NCI-H2029 (cell line): Measurements from ENCODE around the gene POR.

ENCODE experiments used
- DNase-seq: peaks from one replicate; lab custom pipeline; 2025; lab: John Stamatoyannopoulos, UW

The POR gene

DNA sequence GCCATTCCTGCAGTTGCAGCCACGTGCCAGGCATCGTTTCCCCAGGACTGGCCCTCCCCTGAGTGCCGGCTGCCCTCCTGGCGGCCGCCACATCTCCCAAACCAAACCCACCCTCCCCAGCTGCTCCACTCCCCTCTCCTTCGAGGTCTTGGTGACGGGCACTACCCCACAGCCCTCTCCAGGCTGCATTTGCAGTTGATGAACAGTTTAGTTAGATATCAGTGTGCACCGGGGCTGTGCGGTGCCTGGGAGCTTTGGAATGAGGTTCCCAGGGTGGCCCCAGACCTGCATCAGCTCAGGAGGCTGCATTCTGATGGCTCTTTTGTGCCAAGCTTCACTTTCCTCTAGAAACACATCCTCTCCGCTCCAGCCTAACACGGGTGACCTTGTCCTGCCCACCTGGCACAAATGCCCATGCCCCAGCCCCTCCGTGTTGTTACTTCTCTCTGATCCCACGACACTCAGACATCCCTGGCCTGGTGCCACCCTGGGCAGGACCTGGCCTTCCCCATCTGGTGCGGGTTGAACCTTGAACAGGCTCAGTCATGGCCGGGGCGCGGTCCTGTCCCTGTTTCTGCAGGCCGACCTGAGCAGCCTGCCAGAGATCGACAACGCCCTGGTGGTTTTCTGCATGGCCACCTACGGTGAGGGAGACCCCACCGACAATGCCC, 64.9 kb downstream of the POR start:
- no peak for DNase-seq

DNA sequence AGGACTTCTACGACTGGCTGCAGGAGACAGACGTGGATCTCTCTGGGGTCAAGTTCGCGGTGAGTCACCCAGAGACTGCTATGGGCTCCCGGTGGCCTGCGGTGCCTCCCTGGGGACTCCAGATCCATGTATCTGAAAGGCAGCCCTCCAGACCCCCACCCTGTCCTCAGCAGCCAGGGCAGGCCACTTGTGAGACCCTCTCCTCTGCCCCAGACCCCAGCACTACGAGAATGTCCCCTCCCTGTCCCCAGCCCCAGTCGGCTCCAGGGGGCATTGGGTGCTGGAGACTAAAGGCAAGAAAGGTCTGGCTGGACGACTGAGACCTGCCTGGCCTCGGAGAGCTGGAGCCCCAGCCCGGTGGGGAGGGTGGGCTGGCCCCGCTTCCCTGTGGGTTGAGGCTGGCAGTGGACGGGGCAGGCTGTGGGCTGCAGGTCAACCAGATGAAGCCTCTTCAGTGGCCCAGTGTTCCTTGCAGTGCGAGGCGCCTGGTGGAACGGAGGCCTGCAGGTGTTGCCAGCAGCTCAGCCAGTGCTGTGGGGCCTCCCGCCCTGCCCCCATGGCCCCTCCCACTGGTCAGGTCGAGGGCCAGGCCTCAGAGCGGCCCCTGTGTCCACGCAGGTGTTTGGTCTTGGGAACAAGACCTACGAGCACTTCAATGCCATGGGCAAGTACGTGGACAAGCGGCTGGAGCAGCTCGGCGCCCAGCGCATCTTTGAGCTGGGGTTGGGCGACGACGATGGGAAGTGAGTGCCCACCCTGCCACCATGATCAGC, 65.7 kb downstream of the POR start:
- no peak for DNase-seq

DNA sequence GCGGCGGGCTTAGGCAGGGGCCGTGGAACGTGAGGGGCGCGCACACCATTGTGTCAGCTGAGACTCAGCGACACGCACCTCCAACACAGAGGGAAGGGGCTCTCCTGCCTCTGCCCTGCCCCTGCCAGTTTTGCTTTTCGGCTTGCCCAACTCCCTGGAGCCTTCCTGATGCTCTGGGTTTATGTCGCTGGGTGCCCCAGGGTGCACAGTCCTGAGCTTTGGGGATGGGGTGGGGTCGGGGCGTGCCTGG, 66.2 kb downstream of the POR start:
- no peak for DNase-seq

DNA sequence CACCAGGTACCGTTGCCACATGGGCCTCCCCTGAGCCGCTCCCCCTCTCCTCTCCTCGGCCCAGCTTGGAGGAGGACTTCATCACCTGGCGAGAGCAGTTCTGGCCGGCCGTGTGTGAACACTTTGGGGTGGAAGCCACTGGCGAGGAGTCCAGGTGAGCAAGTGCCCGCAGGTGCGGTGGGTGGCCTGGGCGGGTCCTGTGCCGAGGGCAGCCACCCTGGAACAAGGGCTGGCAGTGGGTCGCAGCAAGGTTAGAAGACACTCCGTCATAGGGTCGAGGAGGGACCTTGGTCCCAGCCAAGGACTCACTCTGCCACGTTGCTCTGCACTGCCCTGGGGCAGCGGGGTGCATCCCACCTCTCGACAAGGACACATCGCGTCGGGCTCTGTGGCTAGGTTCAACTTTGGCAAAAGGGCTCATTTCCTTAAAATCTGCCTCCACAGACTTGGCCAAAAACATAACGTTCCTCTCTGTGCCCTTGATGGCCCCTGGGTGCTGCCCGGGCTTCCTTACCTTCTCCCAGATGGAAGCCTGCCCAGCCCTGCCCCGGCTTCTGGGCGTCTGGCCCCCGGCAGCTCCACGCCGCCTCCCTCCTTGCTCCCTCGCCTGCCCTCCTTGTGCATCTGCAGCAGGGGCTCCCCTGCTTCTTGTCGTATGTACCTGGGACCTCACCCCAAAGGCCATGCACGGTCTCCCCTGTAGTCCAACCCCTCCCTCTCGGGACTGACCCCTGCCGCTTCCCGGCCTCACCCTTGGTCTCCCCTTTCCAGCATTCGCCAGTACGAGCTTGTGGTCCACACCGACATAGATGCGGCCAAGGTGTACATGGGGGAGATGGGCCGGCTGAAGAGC, 66.7 kb downstream of the POR start:
- no peak for DNase-seq

DNA sequence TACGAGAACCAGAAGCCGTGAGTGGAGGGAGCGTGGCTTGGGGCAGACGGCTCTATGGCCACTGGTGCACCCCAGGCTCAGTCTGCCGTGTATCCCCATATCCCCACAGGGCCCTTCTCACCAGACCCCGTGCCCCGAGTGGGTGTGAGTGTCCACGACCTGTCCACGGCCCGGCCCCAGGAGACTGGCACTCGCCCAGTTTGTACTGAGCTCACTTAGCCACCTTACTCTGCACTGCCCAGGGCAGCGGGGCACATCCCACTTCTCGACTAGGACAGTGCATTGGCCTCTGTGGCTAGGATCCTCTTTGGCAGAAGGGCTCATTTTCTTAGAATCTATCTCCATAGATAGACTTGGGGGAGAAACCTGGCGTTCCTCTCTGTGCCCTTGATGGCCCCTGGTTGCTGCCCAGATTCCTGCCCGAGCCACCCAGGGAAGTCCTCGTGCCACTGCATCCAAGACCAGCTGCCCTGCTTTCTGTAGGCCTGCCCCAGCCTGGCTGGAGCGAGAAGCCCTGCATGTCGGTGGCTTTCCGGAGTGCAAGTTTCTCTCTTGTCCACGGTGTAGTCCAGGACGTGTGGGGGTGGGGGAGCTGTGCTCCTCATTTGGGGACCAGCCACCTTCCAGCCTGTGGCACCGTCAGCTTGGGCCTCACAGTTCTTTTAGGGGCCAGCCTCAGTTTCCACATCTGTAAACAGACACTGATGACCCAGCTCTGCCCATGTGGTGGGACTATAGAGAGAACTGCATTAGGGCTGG, 67.5 kb downstream of the POR start:
- DNase-seq = no peak

DNA sequence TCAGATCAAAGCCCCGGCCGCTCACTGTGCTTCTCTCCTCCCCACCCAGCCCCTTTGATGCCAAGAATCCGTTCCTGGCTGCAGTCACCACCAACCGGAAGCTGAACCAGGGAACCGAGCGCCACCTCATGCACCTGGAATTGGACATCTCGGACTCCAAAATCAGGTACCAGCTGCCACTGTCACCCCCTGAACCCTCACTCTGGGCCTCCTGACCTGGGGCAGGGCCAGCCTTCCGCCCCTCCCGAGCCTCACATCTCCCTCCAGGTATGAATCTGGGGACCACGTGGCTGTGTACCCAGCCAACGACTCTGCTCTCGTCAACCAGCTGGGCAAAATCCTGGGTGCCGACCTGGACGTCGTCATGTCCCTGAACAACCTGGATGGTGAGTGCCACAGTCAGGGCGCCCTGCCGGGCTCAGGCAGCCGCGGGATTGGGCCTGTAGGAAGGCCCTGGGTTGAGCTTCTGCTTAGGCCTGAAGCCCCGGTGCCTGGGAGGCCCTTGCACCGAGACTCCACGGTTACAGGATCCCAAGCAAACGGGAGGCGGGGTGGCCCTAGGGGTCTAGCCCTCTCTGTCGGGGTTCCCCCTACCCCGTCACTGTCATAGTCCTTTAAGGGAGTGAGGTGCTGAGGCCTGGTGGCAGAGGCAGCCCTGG, 68.6 kb downstream of the POR start:
- DNase-seq = no peak

DNA sequence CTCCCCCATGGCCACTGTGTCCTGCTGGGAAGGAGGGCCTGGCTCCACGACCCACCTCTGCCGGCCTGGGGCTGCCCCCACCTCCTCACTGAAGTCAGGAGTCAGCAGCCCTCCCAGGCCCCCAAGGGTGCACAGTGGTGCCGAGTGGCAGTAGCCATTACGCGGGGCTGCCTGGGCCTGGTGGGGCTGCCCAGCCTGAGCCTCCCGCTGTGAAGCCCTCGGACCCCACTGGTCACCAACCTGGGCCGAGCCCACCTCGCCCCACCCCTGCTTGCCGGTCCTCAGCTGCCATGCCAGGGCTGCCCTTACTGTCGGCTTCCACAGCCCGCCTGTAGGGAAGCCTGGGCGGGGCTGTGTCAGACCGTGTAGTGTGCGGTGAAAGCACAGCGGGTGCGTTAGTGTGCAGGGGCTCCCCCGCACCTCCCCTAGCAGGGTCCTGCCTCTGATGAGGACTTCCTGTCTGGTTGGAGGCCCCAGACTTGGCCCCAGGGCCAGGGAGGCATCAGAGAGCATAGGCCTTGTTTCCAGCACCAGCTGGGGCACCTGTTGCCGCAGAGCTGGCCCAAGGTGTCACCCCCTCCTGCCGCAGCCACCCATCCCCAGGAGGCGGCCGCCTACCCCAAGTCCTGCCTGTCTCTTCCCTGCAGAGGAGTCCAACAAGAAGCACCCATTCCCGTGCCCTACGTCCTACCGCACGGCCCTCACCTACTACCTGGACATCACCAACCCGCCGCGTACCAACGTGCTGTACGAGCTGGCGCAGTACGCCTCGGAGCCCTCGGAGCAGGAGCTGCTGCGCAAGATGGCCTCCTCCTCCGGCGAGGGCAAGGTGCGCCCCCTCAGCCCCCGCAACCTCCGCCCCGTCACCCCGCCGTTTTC, 69.4 kb downstream of the POR start:
- no peak for DNase-seq

DNA sequence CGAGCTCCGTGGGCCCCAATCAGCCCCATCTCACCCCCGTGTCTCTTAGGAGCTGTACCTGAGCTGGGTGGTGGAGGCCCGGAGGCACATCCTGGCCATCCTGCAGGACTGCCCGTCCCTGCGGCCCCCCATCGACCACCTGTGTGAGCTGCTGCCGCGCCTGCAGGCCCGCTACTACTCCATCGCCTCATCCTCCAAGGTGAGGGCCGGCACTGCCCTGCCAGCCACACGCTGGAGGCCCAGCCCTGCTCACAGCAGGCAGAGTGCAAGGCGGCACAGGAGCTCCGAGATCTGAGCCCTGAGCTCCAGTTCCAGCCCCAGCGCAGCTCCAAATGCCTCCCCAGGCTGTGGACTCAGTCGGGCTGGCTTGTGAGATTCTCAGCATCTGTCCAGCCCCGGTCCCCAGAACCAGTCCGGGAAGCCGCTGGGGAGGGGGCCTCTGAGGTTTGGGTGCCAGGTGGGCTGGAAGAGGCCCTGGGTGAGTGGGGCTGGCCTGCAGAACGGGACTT, 70.1 kb downstream of the POR start:
- no peak for DNase-seq

DNA sequence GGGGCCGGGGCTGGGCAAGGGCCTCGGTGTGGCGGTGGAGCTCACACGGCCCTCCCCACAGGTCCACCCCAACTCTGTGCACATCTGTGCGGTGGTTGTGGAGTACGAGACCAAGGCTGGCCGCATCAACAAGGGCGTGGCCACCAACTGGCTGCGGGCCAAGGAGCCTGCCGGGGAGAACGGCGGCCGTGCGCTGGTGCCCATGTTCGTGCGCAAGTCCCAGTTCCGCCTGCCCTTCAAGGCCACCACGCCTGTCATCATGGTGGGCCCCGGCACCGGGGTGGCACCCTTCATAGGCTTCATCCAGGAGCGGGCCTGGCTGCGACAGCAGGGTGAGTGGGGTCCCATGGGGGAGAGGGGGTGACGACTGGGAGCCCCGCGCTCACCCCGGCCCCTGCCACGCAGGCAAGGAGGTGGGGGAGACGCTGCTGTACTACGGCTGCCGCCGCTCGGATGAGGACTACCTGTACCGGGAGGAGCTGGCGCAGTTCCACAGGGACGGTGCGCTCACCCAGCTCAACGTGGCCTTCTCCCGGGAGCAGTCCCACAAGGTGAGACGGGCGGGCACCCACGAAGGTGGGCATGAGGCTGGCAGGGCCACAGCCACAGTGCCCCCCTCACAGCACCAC, 70.7 kb downstream of the POR start:
- DNase-seq = no peak

DNA sequence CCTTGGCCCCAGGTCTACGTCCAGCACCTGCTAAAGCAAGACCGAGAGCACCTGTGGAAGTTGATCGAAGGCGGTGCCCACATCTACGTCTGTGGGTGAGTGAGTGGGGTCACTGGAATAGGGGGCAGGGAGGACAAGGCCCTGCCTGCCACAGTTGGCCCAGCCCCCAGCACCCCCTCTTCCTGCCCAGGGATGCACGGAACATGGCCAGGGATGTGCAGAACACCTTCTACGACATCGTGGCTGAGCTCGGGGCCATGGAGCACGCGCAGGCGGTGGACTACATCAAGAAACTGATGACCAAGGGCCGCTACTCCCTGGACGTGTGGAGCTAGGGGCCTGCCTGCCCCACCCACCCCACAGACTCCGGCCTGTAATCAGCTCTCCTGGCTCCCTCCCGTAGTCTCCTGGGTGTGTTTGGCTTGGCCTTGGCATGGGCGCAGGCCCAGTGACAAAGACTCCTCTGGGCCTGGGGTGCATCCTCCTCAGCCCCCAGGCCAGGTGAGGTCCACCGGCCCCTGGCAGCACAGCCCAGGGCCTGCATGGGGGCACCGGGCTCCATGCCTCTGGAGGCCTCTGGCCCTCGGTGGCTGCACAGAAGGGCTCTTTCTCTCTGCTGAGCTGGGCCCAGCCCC, 71.3 kb downstream of the POR start:
- DNase-seq = no peak

DNA sequence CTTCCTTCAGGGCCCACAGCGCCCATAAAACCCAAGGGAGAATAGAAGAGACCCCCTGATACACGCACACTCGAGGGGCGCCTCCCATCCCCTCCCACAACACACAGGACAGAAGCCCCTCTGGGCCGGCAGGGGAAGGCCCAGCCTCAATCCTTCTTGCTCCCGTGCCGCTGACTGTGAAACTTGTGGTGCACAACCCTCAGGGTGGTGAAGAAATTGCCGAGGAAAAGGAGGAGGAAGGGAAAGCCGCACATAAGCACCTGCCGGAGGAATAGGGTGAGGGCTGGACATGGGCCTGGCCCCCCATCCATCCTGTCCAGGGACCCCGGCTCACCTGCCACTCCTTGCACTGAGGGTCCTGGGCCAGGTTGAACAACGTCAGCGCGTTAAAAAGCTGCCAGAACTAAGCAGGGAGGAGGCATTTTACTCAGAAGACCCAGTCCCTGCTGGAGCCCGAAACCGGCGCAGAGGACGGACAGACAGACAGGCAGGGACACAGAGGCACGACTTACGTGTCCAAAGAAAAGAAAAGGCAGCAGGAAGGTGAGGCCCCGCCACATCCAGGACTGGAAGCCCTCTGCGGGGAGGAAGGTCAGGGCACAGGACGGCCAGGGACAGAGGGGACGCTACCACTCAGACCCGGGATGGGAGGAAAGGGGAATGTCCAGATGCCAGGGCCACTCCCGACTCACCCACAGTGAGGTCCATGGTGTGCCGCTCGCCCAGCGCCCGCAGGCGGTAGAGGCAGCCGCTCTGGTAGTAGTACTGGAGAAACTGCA, 72.3 kb downstream of the POR start:
- DNase-seq = no peak

DNA sequence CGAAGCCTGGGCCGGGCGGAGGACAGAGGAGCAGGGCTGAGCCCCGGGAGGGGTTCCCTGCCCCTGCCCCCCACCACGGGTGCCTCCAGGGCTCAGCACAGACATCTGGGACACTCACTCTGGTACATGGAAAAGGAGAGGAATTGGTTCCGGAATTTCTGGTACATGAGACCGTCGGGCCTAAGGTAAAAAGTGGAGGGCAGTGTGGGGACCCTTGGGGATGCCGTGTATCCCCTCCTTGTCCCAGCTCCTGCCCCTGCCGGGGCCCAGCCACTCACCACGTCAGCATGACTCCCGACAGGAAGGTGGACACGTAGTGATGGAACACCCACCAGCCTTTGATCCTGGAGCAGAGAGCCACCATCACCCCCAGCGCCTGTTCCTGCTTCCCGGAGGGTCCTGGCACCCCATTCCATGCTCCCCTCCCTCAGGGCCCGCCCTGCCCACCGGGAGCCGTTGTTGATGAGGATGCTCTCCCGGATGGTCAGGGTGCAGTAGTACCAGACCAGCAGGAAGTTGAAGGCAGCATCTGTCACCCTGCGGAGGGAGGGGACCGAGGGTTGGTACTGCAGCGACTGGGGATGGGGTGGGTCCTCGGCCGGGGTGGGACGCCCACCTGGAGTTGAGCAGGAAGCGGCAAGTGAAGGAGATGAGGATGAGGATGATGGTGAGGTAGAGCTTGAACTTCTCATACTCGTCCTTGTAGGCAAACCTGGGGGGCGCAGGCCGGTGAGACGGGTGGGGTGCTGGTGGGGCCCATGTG, 73.0 kb downstream of the POR start:
- no peak for DNase-seq

DNA sequence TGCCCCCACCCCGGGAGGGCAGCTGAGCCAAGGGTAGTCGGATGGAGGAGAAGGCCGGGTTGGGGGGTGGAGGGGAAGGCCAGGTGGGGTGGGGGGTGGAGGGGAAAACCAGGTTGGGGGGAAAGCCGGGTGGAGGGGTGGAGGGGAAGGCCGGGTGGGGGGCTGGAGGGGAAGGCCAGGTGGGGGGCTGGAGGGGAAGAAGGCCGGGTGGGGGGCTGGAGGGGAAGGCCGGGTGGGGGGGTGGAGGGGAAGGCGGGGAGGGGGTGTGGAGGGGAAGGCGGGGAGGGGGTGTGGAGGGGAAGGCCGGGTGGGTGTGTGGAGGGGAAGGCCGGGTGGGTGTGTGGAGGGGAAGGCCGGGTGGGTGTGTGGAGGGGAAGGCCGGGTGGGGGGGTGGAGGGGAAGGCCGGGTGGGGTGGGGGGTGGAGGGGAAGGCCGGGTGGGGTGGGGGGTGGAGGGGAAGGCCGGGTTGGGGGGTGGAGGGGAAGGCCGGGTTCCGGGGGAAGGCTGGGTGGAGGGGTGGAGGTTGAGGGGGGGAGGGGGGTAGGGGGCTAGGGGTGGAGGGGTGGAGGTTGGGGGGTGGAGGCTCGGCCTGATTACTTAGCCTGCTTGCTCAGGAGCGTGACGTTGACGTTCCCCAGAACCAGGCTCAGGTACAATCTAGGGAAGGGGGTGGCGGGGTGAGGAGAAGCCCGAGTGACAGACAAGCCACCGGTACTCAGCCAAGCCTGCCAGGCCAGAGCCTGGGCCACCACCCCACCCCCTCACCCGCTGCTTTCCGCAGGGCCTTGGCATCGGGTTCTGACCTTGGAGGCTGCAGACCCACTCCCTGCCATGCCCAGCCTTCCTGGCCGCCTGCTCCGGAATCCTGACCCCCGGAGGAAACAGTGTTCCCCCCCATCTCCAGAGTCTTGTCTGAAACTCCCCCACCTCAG, 73.9 kb downstream of the POR start:
- DNase-seq = no peak

DNA sequence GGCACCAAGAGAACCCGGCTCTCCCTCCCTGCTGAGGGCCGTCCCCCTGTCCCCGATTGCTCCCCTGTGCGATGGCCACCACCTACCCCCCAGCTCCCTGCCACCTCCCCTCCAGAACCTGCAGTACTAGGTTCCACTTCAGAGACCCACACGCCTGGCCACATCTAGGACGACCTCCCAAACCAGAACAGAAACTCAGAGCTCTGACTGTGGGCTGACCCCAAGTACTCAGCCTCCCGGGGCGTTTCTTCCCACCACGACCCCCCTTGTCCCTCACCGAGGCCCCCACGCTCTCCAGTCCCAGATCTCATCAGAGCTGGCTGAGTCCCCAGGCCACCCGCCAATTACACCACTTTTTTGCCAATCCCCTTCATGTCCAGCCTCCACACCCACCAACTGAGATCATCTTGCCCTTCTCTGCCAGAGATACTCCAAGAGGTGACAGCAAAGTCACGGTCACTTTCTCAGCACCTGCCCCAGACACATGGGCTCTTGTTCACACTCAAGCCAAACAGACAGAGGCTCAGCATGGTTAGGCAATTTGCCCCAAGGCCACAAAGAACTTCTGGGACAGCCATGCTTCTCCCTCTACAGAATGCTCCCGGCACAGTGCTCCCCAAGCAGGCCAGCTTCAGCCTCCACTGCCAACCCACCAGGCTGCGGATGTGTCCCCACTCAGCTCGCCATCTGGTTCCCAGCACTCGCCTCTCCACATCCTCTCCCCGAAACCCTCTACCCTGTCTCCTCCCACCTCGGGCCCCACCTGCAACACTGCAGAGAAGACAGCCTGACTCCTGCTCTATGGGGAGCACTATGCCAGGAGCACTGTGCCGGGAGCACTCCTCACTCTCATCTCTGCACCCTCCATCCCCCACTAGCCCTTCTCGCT, 74.8 kb downstream of the POR start:
- no peak for DNase-seq

DNA sequence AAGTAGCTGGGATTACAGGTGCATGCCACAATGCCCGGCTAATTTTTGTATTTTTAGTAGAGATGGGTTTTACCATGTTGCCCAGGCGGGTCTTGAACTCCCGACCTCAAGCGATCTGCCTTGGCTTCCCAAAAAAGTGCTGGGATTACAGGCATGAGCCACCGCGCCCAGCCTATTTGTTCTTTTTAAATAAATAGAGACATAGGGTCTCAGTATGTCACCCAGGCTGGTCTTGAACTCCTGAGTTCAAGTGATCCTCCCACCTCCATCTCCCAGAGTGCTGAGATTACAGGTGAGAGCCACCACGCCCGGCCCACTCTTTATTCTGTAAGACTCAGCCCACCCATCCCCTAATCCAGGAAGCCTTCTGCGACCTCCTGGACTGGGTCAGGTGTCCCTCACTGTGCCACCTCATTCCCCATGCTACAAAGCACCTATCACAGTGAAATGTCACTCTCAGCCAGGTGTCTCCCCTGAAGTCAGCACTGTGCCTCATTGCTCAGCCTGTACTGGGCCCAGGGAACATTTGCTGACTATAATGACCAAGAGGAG, 76.7 kb downstream of the POR start:
- no peak for DNase-seq
